WTC11 (cell line): Measurements from ENCODE around the gene TSPAN17. TPM values are rescaled to one million over a fixed set of nuclear protein-coding genes. Genes with fewer than 3 reads are reported as not detected.

Source experiments
- ATAC-seq: fragments of 200-7000 bp; cut with Tn5 transposase; 2 replicates; pipeline ENCODE4 v1.10.0; 2021; ENCODE audit warnings: mild to moderate bottlenecking, moderate library complexity
- CTCF ChIA-PET: fragments of 300-600 bp; sonication (Branson Sonifier 250); formaldehyde crosslinking; loops from one replicate; lab custom pipeline; 2021; ENCODE audit warnings: antibody characterized with exemption; lab: Charles Lee
- POLR2A ChIA-PET: fragments of 350-600 bp; sonication (Branson Sonifier 250); formaldehyde crosslinking; loops from one replicate; lab custom pipeline; 2021; ENCODE audit warnings: antibody characterized with exemption; lab: Charles Lee
- DNase-seq: peaks from one replicate; pipeline ENCODE4 v3.0.0; 2021; ENCODE audit warnings: low spot score
- H3K27ac Mint-ChIP-seq: 2 replicates; pipeline ENCODE4 v1.8.0; 2021; ENCODE audit warnings: mixed read lengths
- H3K27me3 Mint-ChIP-seq: 2 replicates; pipeline ENCODE4 v1.8.0; 2021; ENCODE audit warnings: low read depth, mild to moderate bottlenecking, moderate library complexity, mixed read lengths
- H3K36me3 Mint-ChIP-seq: 2 replicates; pipeline ENCODE4 v1.8.0; 2021; ENCODE audit warnings: mixed read lengths
- H3K4me1 Mint-ChIP-seq: 2 replicates; pipeline ENCODE4 v1.8.0; 2022; ENCODE audit warnings: mixed read lengths
- H3K4me3 Mint-ChIP-seq: 2 replicates; pipeline ENCODE4 v1.8.0; 2021; ENCODE audit warnings: mild to moderate bottlenecking, moderate library complexity, mixed read lengths
- H3K9me3 Mint-ChIP-seq: 2 replicates; pipeline ENCODE4 v1.8.0; 2021; ENCODE audit warnings: mixed read lengths
- ATF2 ChIP-seq: sonication (generic); formaldehyde crosslinking; IDR thresholded peaks from 2 replicates; pipeline ENCODE4 v1.8.1; 2022; ENCODE audit warnings: low read depth, missing genetic modification reagents, borderline replicate concordance
- CREM ChIP-seq: sonication (generic); formaldehyde crosslinking; IDR thresholded peaks from 2 replicates; pipeline ENCODE4 v1.8.1; 2022; ENCODE audit warnings: mild to moderate bottlenecking, missing genetic modification reagents, moderate library complexity
- E2F1 ChIP-seq: sonication (generic); formaldehyde crosslinking; IDR thresholded peaks from 2 replicates; pipeline ENCODE4 v1.8.0; 2022; ENCODE audit warnings: mild to moderate bottlenecking, missing genetic modification reagents
- E2F4 ChIP-seq: sonication (generic); formaldehyde crosslinking; IDR thresholded peaks from 2 replicates; pipeline ENCODE4 v1.8.1; 2022; ENCODE audit warnings: low read depth, mild to moderate bottlenecking, moderate library complexity, missing genetic modification reagents, borderline replicate concordance
- EMX1 ChIP-seq: fragments of 250-450 bp; sonication (Bioruptor Pico); IDR thresholded peaks from 2 replicates; pipeline ENCODE4 v1.8.0; 2021; ENCODE audit warnings: mild to moderate bottlenecking
- GTF2I ChIP-seq: fragments of 250-450 bp; sonication (Bioruptor Pico); conservative IDR thresholded peaks from 2 replicates; pipeline ENCODE4 v1.4.0; 2021; ENCODE audit warnings: mild to moderate bottlenecking
- JUN ChIP-seq: sonication (generic); formaldehyde crosslinking; IDR thresholded peaks from 2 replicates; pipeline ENCODE4 v1.8.0; 2023; ENCODE audit warnings: mild to moderate bottlenecking, missing genetic modification reagents
- MAX ChIP-seq: sonication (generic); formaldehyde crosslinking; IDR thresholded peaks from 2 replicates; pipeline ENCODE4 v1.8.0; 2022; ENCODE audit warnings: mild to moderate bottlenecking, missing genetic modification reagents
- PRDM15 ChIP-seq: sonication (generic); formaldehyde crosslinking; IDR thresholded peaks from 2 replicates; pipeline ENCODE4 v1.8.0; 2022; ENCODE audit warnings: missing genetic modification reagents
- SMAD4 ChIP-seq: sonication (generic); formaldehyde crosslinking; IDR thresholded peaks from 2 replicates; pipeline ENCODE4 v1.8.0; 2022; ENCODE audit warnings: mild to moderate bottlenecking, missing genetic modification reagents
- TCF7 ChIP-seq: sonication (generic); formaldehyde crosslinking; IDR thresholded peaks from 2 replicates; pipeline ENCODE4 v1.8.0; 2022; ENCODE audit warnings: mild to moderate bottlenecking, low read depth, missing genetic modification reagents, moderate library complexity
- TEAD1 ChIP-seq: sonication (generic); formaldehyde crosslinking; IDR thresholded peaks from 2 replicates; pipeline ENCODE4 v1.8.0; 2022; ENCODE audit warnings: mild to moderate bottlenecking, missing genetic modification reagents
- TEAD4 ChIP-seq: sonication (generic); formaldehyde crosslinking; IDR thresholded peaks from 2 replicates; pipeline ENCODE4 v1.8.0; 2022; ENCODE audit warnings: mild to moderate bottlenecking, missing genetic modification reagents
- USF1 ChIP-seq: sonication (generic); formaldehyde crosslinking; IDR thresholded peaks from 2 replicates; pipeline ENCODE4 v1.8.0; 2022; ENCODE audit warnings: mild to moderate bottlenecking, missing genetic modification reagents
- ZNF219 ChIP-seq: sonication (generic); formaldehyde crosslinking; IDR thresholded peaks from 2 replicates; pipeline ENCODE4 v1.8.0; 2023; ENCODE audit warnings: missing genetic modification reagents, mild to moderate bottlenecking, borderline replicate concordance
- ZNF425 ChIP-seq: fragments of 250-450 bp; sonication (Bioruptor Pico); conservative IDR thresholded peaks from 2 replicates; pipeline ENCODE4 v1.9.0; 2021; ENCODE audit warnings: mild to moderate bottlenecking
- ZNF671 ChIP-seq: fragments of 250-450 bp; sonication (Bioruptor Pico); IDR thresholded peaks from 2 replicates; pipeline ENCODE4 v1.8.0; 2021; ENCODE audit warnings: mild to moderate bottlenecking
- total RNA-seq: library from RNA; stranded (reverse); gene quantifications from 3 replicates; pipeline ENCODE4 v1.2.3, GENCODE V29; 2021

TSPAN17 gene
- total RNA-seq, 1 experiment from 2014 or later = 47.8 TPM

- TF ChIP-seq ZNF425 (CRISPR knock-in tag) = no peak
- no peak for TF ChIP-seq TEAD1 (CRISPR knock-in tag)
- TF ChIP-seq E2F4 (CRISPR knock-in tag) = no peak
- TF ChIP-seq TCF7 (CRISPR knock-in tag) = no peak
- TF ChIP-seq TEAD4 (CRISPR knock-in tag) = no peak
Observed at GRCh38 chr5:176643491-176644219, 3.6 kb upstream of the TSPAN17 start (continued).

GRCh38 chr5:176644294-176644693, 3.0 kb upstream of the TSPAN17 start:
- POLR2A ChIA-PET = interaction anchor here (0.6 kb wide), 1 partner anchor 168 kb away, joined by 4 read pairs; no protein-coding TSS in a partner anchor
- H3K9me3 Mint-ChIP-seq = no peaks in the 10 kb centered on the region
- no peak for DNase-seq
- TF ChIP-seq USF1 (CRISPR knock-in tag) (no peak), ZNF219 (CRISPR knock-in tag) (no peak), ZNF671 (CRISPR knock-in tag) (no peak), GTF2I (CRISPR knock-in tag) (no peak), MAX (CRISPR knock-in tag) (no peak), EMX1 (CRISPR knock-in tag) (no peak)
- TF ChIP-seq, all 79 proteins: peak for 0
- no peak for ATAC-seq
- Mint-ChIP-seq H3K27ac (no peak overlapping the region), H3K4me1 (peaks cover 30% of the 10 kb centered on the region), H3K27me3 (no peaks in the 10 kb centered on the region; the same call in 1 of the 2 replicates), H3K4me3 (no peak overlapping the region), H3K36me3 (no peaks in the 10 kb centered on the region)
- CTCF ChIA-PET = interaction anchor here (0.7 to 1.8 kb wide), 2 partner anchors 16 to 282 kb away, joined by 3 to 9 read pairs; no protein-coding TSS in a partner anchor

- DNase-seq (no peak), ATAC-seq (no peak)
- POLR2A ChIA-PET = no interaction called here
- Mint-ChIP-seq H3K27me3 (no peaks in the 10 kb centered on the region; the same call in 1 of the 2 replicates), H3K27ac (no peak overlapping the region), H3K36me3 (no peaks in the 10 kb centered on the region), H3K4me3 (no peak overlapping the region), H3K4me1 (peaks cover 33% of the 10 kb centered on the region), H3K9me3 (no peaks in the 10 kb centered on the region)
- CTCF ChIA-PET = interaction anchor here (0.6 to 1.8 kb wide), 2 partner anchors 16 to 26 kb away, joined by 4 to 9 read pairs; no protein-coding TSS in a partner anchor
- TF ChIP-seq JUN (no peak), CREM (CRISPR knock-in tag) (no peak), ATF2 (CRISPR knock-in tag) (no peak), ZNF425 (CRISPR knock-in tag) (no peak), SMAD4 (no peak), E2F1 (no peak), PRDM15 (no peak)
Observed at GRCh38 chr5:176644878-176645670, 2.2 kb upstream of the TSPAN17 start.
